B cell (primary cell): ENCODE data around the gene KCNJ18.
"Not testable (repeated sequence)": the region's sequence is repeated elsewhere in the genome, so short reads cannot be mapped to it uniquely, and the experiment has no call there.

Experiments used
- CTCF ChIP-seq: fragments of 200-600 bp; IDR thresholded peaks from one replicate; pipeline ENCODE4 v1.8.0; 2022; ENCODE audit warnings: antibody characterized with exemption, mild to moderate bottlenecking
- EZH2 ChIP-seq: IDR thresholded peaks from 2 replicates; pipeline ENCODE4 v1.6.1; 2012; ENCODE audit warnings: borderline replicate concordance, low read depth, mild to moderate bottlenecking, moderate library complexity, low read length; ENCODE audit not compliant: insufficient read depth, poor library complexity, severe bottlenecking

GRCh38 chr17:21705746-21706145, 13.4 kb downstream of the KCNJ18 start:
- TF ChIP-seq CTCF, EZH2: not testable (repeated sequence)
